ENCODE data around the gene DPH6. TPM values are rescaled to one million over a fixed set of nuclear protein-coding genes. Genes with fewer than 3 reads are reported as not detected.

Gene DPH6
- total RNA-seq, 1 experiment from 2014 or later = 31.7 TPM

DNA sequence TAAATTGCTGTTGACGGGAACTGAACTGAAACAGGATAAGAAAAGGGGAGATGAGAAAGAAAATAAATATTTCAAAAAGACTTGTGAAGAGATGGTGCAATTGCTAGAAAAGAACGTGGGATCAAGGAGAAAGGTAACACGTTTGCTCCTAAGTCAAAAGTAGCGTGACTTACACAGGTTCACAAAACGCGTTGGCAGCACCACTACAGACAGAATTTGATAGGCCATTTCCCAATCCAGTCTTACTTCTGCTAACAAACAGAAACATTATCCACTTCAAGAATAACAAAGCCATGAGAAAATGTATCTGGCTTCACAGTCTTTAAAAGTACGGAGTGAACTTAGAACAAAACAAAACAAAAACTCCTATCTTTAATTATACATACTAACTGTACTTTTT lies 75.5 kb downstream of the DPH6 start:
- H3K36me3 Mint-ChIP-seq = no peaks in the 10 kb centered on the region
- H3K27ac Mint-ChIP-seq = no peak overlapping the region
- DNase-seq (ENCODE audit: low spot score) (no peak), ATAC-seq (no peak)
- H3K27me3 Mint-ChIP-seq (ENCODE audit: low read depth) = no peaks in the 10 kb centered on the region
- H3K4me3 Mint-ChIP-seq = no peak overlapping the region
- H3K9me3 Mint-ChIP-seq = no peaks in the 10 kb centered on the region
- no peaks in the 10 kb centered on the region for H3K4me1 Mint-ChIP-seq
- ChIA-PET CTCF (no interaction called here), POLR2A (no interaction called here)
- TF ChIP-seq, protein P1, sequence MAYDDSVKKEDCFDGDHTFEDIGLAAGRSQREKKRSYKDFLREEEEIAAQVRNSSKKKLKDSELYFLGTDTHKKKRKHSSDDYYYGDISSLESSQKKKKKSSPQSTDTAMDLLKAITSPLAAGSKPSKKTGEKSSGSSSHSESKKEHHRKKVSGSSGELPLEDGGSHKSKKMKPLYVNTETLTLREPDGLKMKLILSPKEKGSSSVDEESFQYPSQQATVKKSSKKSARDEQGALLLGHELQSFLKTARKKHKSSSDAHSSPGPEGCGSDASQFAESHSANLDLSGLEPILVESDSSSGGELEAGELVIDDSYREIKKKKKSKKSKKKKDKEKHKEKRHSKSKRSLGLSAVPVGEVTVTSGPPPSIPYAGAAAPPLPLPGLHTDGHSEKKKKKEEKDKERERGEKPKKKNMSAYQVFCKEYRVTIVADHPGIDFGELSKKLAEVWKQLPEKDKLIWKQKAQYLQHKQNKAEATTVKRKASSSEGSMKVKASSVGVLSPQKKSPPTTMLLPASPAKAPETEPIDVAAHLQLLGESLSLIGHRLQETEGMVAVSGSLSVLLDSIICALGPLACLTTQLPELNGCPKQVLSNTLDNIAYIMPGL (CRISPR knock-in tag; IDR thresholded peaks at IDR 0.05) = no peak
- TF ChIP-seq ATF2 (CRISPR knock-in tag; IDR thresholded peaks at IDR 0.05; ENCODE audit: borderline replicate concordance, low read depth) = no peak
- TF ChIP-seq, protein P2, sequence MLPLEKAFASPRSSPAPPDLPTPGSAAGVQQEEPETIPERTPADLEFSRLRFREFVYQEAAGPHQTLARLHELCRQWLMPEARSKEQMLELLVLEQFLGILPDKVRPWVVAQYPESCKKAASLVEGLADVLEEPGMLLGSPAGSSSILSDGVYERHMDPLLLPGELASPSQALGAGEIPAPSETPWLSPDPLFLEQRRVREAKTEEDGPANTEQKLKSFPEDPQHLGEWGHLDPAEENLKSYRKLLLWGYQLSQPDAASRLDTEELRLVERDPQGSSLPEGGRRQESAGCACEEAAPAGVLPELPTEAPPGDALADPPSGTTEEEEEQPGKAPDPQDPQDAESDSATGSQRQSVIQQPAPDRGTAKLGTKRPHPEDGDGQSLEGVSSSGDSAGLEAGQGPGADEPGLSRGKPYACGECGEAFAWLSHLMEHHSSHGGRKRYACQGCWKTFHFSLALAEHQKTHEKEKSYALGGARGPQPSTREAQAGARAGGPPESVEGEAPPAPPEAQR (CRISPR knock-in tag; IDR thresholded peaks at IDR 0.05) = no peak
- no peak for TF ChIP-seq FOXP1 (CRISPR knock-in tag; IDR thresholded peaks at IDR 0.05; ENCODE audit: borderline replicate concordance)
- TF ChIP-seq, protein P3, sequence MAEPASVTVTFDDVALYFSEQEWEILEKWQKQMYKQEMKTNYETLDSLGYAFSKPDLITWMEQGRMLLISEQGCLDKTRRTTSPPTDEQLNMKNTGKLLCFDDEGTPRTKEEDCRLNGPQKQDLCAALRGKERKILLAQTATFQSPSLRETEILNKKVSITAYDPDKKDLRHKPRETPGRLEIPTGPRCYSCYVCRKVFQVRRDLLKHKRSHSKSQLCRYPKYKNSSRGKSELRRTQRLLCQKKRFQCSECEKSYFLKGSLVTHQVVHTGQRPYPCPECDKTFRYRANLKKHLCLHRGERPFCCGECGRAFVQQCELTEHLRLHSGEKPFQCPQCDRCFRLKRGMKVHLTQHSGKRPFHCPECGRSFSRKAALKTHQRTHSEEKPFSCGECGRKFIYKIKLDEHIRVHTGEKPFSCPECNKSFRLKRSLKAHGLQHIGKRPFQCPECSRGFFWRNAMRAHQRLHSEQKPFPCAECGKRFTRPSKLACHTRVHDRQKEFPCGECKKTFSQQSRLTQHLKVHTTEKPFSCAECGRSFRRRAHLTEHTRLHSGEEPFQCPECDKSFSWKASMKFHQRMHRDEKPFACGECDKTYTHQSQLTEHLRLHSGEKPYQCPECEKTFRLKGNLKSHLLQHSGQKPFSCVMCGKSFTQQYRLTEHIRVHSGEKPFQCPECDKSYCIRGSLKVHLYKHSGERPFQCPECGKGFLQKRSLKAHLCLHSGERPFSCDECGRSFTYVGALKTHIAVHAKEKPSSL (CRISPR knock-in tag; conservative IDR thresholded peaks at IDR 0.05) = no peak
- TF ChIP-seq HMGA2 (CRISPR knock-in tag; IDR thresholded peaks at IDR 0.05) = no peak
- TF ChIP-seq, protein P4, sequence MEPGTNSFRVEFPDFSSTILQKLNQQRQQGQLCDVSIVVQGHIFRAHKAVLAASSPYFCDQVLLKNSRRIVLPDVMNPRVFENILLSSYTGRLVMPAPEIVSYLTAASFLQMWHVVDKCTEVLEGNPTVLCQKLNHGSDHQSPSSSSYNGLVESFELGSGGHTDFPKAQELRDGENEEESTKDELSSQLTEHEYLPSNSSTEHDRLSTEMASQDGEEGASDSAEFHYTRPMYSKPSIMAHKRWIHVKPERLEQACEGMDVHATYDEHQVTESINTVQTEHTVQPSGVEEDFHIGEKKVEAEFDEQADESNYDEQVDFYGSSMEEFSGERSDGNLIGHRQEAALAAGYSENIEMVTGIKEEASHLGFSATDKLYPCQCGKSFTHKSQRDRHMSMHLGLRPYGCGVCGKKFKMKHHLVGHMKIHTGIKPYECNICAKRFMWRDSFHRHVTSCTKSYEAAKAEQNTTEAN (CRISPR knock-in tag; IDR thresholded peaks at IDR 0.05) = no peak
- TF ChIP-seq ATF1 (CRISPR knock-in tag; IDR thresholded peaks at IDR 0.05) = no peak
- TF ChIP-seq, protein P5, sequence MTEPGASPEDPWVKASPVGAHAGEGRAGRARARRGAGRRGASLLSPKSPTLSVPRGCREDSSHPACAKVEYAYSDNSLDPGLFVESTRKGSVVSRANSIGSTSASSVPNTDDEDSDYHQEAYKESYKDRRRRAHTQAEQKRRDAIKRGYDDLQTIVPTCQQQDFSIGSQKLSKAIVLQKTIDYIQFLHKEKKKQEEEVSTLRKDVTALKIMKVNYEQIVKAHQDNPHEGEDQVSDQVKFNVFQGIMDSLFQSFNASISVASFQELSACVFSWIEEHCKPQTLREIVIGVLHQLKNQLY (CRISPR knock-in tag; IDR thresholded peaks at IDR 0.05) = no peak
- no peak for TF ChIP-seq E2F5 (CRISPR knock-in tag; IDR thresholded peaks at IDR 0.05)
- TF ChIP-seq GRHL2 (CRISPR knock-in tag; IDR thresholded peaks at IDR 0.05; ENCODE audit: insufficient replicate concordance, severe bottlenecking) = no peak
- TF ChIP-seq ZNF317 (CRISPR knock-in tag; IDR thresholded peaks at IDR 0.05; ENCODE audit: borderline replicate concordance, low read depth) = no peak
- TF ChIP-seq, protein P6, sequence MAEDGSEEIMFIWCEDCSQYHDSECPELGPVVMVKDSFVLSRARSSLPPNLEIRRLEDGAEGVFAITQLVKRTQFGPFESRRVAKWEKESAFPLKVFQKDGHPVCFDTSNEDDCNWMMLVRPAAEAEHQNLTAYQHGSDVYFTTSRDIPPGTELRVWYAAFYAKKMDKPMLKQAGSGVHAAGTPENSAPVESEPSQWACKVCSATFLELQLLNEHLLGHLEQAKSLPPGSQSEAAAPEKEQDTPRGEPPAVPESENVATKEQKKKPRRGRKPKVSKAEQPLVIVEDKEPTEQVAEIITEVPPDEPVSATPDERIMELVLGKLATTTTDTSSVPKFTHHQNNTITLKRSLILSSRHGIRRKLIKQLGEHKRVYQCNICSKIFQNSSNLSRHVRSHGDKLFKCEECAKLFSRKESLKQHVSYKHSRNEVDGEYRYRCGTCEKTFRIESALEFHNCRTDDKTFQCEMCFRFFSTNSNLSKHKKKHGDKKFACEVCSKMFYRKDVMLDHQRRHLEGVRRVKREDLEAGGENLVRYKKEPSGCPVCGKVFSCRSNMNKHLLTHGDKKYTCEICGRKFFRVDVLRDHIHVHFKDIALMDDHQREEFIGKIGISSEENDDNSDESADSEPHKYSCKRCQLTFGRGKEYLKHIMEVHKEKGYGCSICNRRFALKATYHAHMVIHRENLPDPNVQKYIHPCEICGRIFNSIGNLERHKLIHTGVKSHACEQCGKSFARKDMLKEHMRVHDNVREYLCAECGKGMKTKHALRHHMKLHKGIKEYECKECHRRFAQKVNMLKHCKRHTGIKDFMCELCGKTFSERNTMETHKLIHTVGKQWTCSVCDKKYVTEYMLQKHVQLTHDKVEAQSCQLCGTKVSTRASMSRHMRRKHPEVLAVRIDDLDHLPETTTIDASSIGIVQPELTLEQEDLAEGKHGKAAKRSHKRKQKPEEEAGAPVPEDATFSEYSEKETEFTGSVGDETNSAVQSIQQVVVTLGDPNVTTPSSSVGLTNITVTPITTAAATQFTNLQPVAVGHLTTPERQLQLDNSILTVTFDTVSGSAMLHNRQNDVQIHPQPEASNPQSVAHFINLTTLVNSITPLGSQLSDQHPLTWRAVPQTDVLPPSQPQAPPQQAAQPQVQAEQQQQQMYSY (CRISPR knock-in tag; IDR thresholded peaks at IDR 0.05) = no peak
- TF ChIP-seq ZNF396 (CRISPR knock-in tag; IDR thresholded peaks at IDR 0.05; ENCODE audit: borderline replicate concordance) = no peak
- TF ChIP-seq AFF4 (CRISPR knock-in tag; IDR thresholded peaks at IDR 0.05; ENCODE audit: borderline replicate concordance) = no peak
